IMR-90 (cell line): Measurements from ENCODE around the gene TMEM144. TPM values are rescaled to one million over a fixed set of nuclear protein-coding genes. Genes with fewer than 3 reads are reported as not detected.

ENCODE experiments used
- ATAC-seq: fragments of 200-7000 bp; cut with Tn5 transposase; 2 replicates; pipeline ENCODE4 v1.9.1; 2020; ENCODE audit warnings: low read depth, mild to moderate bottlenecking, moderate library complexity
- BruUV-seq: library from RNA; stranded (reverse); fragments of 400-500 nt; replicated peaks from 2 replicates; lab custom pipeline; 2021; lab: Mats Ljungman, UMichigan
- CTCF ChIA-PET: fragments of 300-600 bp; formaldehyde crosslinking; extraction: SDS; loops from one replicate; lab custom pipeline; 2021; ENCODE audit warnings: antibody characterized with exemption; lab: Yijun Ruan, JAX
- POLR2A ChIA-PET: fragments of 300-600 bp; sonication (Branson Sonifier 250); formaldehyde crosslinking; loops from one replicate; lab custom pipeline; 2022; ENCODE audit warnings: antibody characterized with exemption; ENCODE audit not compliant: unreplicated experiment; lab: Charles Lee
- DNase-seq: peaks from one replicate; pipeline ENCODE4 v3.0.0; 2013
- H2AFZ ChIP-seq: replicated peaks from 2 replicates; pipeline ENCODE3; 2013; ENCODE audit warnings: low read length, mild to moderate bottlenecking; ENCODE audit not compliant: poor library complexity
- H2AK5ac ChIP-seq: 2 replicates; pipeline ENCODE4 v1.6.1; 2013; ENCODE audit warnings: low read depth, low read length, inconsistent platforms
- H2AK9ac ChIP-seq: replicated peaks from 2 replicates; pipeline ENCODE3; 2013; ENCODE audit warnings: mild to moderate bottlenecking, low read depth, low read length, moderate library complexity; ENCODE audit not compliant: poor library complexity
- H2BK120ac ChIP-seq: 2 replicates; pipeline ENCODE4 v1.6.1; 2013; ENCODE audit warnings: low read depth, low read length, inconsistent platforms
- H2BK15ac ChIP-seq: 3 replicates; pipeline ENCODE4 v1.6.1; 2013; ENCODE audit warnings: low read depth, low read length, inconsistent platforms
- H2BK20ac ChIP-seq: 2 replicates; pipeline ENCODE4 v1.6.1; 2013; ENCODE audit warnings: low read depth, mild to moderate bottlenecking, inconsistent platforms, low read length, moderate library complexity
- H2BK5ac ChIP-seq: 2 replicates; pipeline ENCODE4 v1.6.1; 2013; ENCODE audit warnings: mild to moderate bottlenecking, low read depth, low read length, inconsistent platforms; ENCODE audit not compliant: poor library complexity, severe bottlenecking
- H3K14ac ChIP-seq: replicated peaks from 2 replicates; pipeline ENCODE4 v1.6.1; 2013; ENCODE audit warnings: low read depth, low read length, inconsistent platforms
- H3K18ac ChIP-seq: 2 replicates; pipeline ENCODE4 v1.6.1; 2013; ENCODE audit warnings: low read depth, low read length, control low read depth
- H3K23ac ChIP-seq: 2 replicates; pipeline ENCODE4 v1.6.1; 2013; ENCODE audit warnings: low read depth, low read length, inconsistent platforms
- H3K27ac ChIP-seq: 2 replicates; pipeline ENCODE4 v1.5.1; 2013; ENCODE audit warnings: mild to moderate bottlenecking, control low read depth, low read length; ENCODE audit not compliant: insufficient read depth
- H3K27me3 ChIP-seq: 2 replicates; pipeline ENCODE4 v1.6.1; 2013; ENCODE audit warnings: low read length; ENCODE audit not compliant: control insufficient read depth, insufficient read depth
- H3K36me3 ChIP-seq: 2 replicates; pipeline ENCODE4 v1.6.1; 2013; ENCODE audit warnings: low read length, mixed read lengths; ENCODE audit not compliant: control insufficient read depth, insufficient read depth
- H3K4ac ChIP-seq: 2 replicates; pipeline ENCODE4 v1.6.1; 2013; ENCODE audit warnings: low read depth, low read length, inconsistent platforms
- H3K4me1 ChIP-seq: 2 replicates; pipeline ENCODE4 v1.6.1; 2013; ENCODE audit warnings: low read length, mixed read lengths; ENCODE audit not compliant: control insufficient read depth, insufficient read depth
- H3K4me2 ChIP-seq: 2 replicates; pipeline ENCODE4 v1.6.1; 2013; ENCODE audit warnings: low read depth, mild to moderate bottlenecking, control low read depth, low read length, moderate library complexity
- H3K4me3 ChIP-seq: 2 replicates; pipeline ENCODE4 v1.5.1; 2013; ENCODE audit warnings: low read depth, mild to moderate bottlenecking, control low read depth, low read length, moderate library complexity; ENCODE audit not compliant: insufficient read depth
- H3K56ac ChIP-seq: 2 replicates; pipeline ENCODE4 v1.6.1; 2013; ENCODE audit warnings: low read length, inconsistent platforms; ENCODE audit not compliant: insufficient read depth; ENCODE audit errors: extremely low read depth
- H3K79me1 ChIP-seq, 2 experiments: 2 replicates each; pipeline ENCODE4 v1.6.1; 2013; ENCODE audit warnings: low read length in 2 of 2, inconsistent platforms in 1 of 2, low read depth in 1 of 2
- H3K9ac ChIP-seq: 2 replicates; pipeline ENCODE4 v1.6.1; 2013; ENCODE audit warnings: low read depth, low read length, control low read depth
- H3K9me1 ChIP-seq: 2 replicates; pipeline ENCODE4 v1.6.1; 2013; ENCODE audit warnings: low read length, inconsistent platforms; ENCODE audit not compliant: insufficient read depth
- H3K9me3 ChIP-seq: 2 replicates; pipeline ENCODE4 v1.6.1; 2013; ENCODE audit warnings: low read length; ENCODE audit not compliant: control insufficient read depth, insufficient read depth
- H4K20me1 ChIP-seq: 2 replicates; pipeline ENCODE4 v1.6.1; 2013; ENCODE audit warnings: low read length, inconsistent platforms; ENCODE audit not compliant: insufficient read depth
- H4K5ac ChIP-seq: 2 replicates; pipeline ENCODE4 v1.6.1; 2013; ENCODE audit warnings: mild to moderate bottlenecking, low read depth, low read length, control low read depth
- H4K8ac ChIP-seq, 2 experiments: 2 replicates each; pipeline ENCODE4 v1.6.1; 2013; ENCODE audit warnings: low read depth in 2 of 2, low read length in 2 of 2, control low read depth in 1 of 2, inconsistent platforms in 1 of 2
- H4K91ac ChIP-seq: 2 replicates; pipeline ENCODE4 v1.6.1; 2013; ENCODE audit warnings: low read depth, low read length, inconsistent platforms; ENCODE audit not compliant: insufficient read depth
- ELK1 ChIP-seq: fragments of 150-350 bp; IDR thresholded peaks from 2 replicates; pipeline ENCODE4 v1.6.1; 2016; ENCODE audit warnings: low read depth, mild to moderate bottlenecking, low read length, moderate library complexity, borderline replicate concordance
- WGBS, 2 experiments: methylation state at CpG; one replicate each; pipeline versions ENCODE4 v1.1.5 to v1.1.7; 2013; ENCODE audit warnings: missing lambda C conversion rate in 2 of 2; ENCODE audit not compliant: insufficient read length in 1 of 2; ENCODE audit errors: extremely low coverage in 2 of 2; 5-methylcytosine and 5-hydroxymethylcytosine counted together
- dilution Hi-C: fragments of 300-500 bp; cut with HindIII; formaldehyde crosslinking; loops from one replicate; pipeline ENCODE4 v1.14.3; 2018; ENCODE audit warnings: low sequenced_read_pairs; ENCODE audit not compliant: unreplicated experiment
- in situ Hi-C: fragments of 300-500 bp; cut with MboI; formaldehyde crosslinking; loops from 3 replicates; pipeline ENCODE4 v1.14.3; 2019; ENCODE audit warnings: low sequenced_read_pairs, inconsistent platforms, mixed read lengths
- intact Hi-C: fragments of 100-400 bp; cut with micrococcal nuclease; formaldehyde crosslinking; loops from 2 replicates; pipeline ENCODE4 v1.10.0; 2022
- polyA plus RNA-seq, 3 experiments: library from polyadenylated mRNA; depleted of rRNA; stranded (reverse); fragments of >200 nt; gene quantifications; 2 replicates each; pipeline ENCODE4 v1.2.3, GENCODE V29; 2012; ENCODE audit warnings: low replicate concordance in 1 of 3
- total RNA-seq: library from RNA; depleted of rRNA; stranded (reverse); fragments of >200 nt; gene quantifications from 2 replicates; pipeline ENCODE4 v1.2.3, GENCODE V29; 2012

TMEM144 gene
- total and polyA plus RNA-seq, 2 of the 4 experiments (the other 2 are of a cell fraction): 0.58 to 2.2 TPM

- no peak overlapping the region for H2AFZ ChIP-seq
Measured at GRCh38 chr4:158181906-158182305, 28.4 kb upstream of the TMEM144 start.

More at GRCh38 chr4:158181906-158182305, 28.4 kb upstream of the TMEM144 start:
- intact Hi-C loops (no loop called here), dilution Hi-C loops (loop anchor here (25.0 kb wide), 1 partner anchor 170 kb away; no protein-coding TSS in a partner anchor), in situ Hi-C loops (loop anchor here (25.0 kb wide), 1 partner anchor 970 kb away; the partner anchor contains the start of gene GRIA2)
- Histone ChIP-seq H3K27me3 (no peaks in the 10 kb centered on the region; the same call in 1 of the 2 replicates), H3K4ac (no peak overlapping the region), H2AK5ac (no peak overlapping the region), H3K4me1 (no peaks in the 10 kb centered on the region), H4K20me1 (no peaks in the 10 kb centered on the region), H3K79me1 (no peaks in the 10 kb centered on the region), H3K23ac (no peak overlapping the region), H3K9me1 (no peaks in the 10 kb centered on the region), H3K9me3 (no peaks in the 10 kb centered on the region), H3K56ac (no peak overlapping the region), H3K9ac (no peak overlapping the region), H2BK15ac (no peak overlapping the region), H2BK5ac (no peak overlapping the region), H3K4me3 (no peak overlapping the region), H2BK20ac (no peak overlapping the region), H4K91ac (no peak overlapping the region), H2BK120ac (no peak overlapping the region), H3K4me2 (no peak overlapping the region), H4K5ac (no peak overlapping the region), H3K14ac (no peak overlapping the region), H2AK9ac (no peak overlapping the region), H4K8ac (no peak overlapping the region), H3K36me3 (no peaks in the 10 kb centered on the region), H3K27ac (no peak overlapping the region), H3K18ac (no peak overlapping the region)
- BruUV-seq: no TSS peak
- no peak for ATAC-seq
- TF ChIP-seq ELK1: no peak
- ChIA-PET POLR2A (no interaction called here), CTCF (interaction anchor here (0.8 to 2.2 kb wide), 3 partner anchors 10 to 137 kb away, joined by 3 to 12 read pairs (median 4); no protein-coding TSS in a partner anchor)
- whole genome bisulfite sequencing, 2 experiments: no CpG with 5 or more reads among the region's 5 CpGs
- no peak for DNase-seq
